Choroid plexus epithelial cell (primary cell): ENCODE data around the gene PPIC.

Source experiments
- DNase-seq: peaks from one replicate; pipeline ENCODE4 v3.0.0-alpha.2; 2010; ENCODE audit warnings: low read depth
- H3K4me3 ChIP-seq: 2 replicates; pipeline ENCODE4 v1.5.1; 2011; ENCODE audit warnings: low read depth, mild to moderate bottlenecking, control low read depth, low read length, moderate library complexity
- CTCF ChIP-seq: conservative IDR thresholded peaks from 2 replicates; pipeline ENCODE4 v1.5.1; 2011; ENCODE audit warnings: low read depth, mild to moderate bottlenecking, control low read depth, inconsistent platforms, low read length, moderate library complexity

The PPIC gene

GRCh38 chr5:122996091-122996490 is 40.4 kb downstream of the PPIC start:
- no peak for TF ChIP-seq CTCF
- no peak for DNase-seq
- no peak overlapping the region for H3K4me3 ChIP-seq

GRCh38 chr5:122985954-122986721 is 50.4 kb downstream of the PPIC start:
- no peak for DNase-seq
- TF ChIP-seq CTCF = no peak

GRCh38 chr5:122985006-122985700 is 51.4 kb downstream of the PPIC start:
- no peak for TF ChIP-seq CTCF
- H3K4me3 ChIP-seq = no peak overlapping the region
- no peak for DNase-seq

More at GRCh38 chr5:122985954-122986721, 50.4 kb downstream of the PPIC start:
- H3K4me3 ChIP-seq = no peak overlapping the region

GRCh38 chr5:122984425-122984824 is 52.1 kb downstream of the PPIC start:
- DNase-seq = no peak
- no peak overlapping the region for H3K4me3 ChIP-seq
- TF ChIP-seq CTCF = no peak

- H3K4me3 ChIP-seq = no peak overlapping the region
- DNase-seq = no peak
- no peak for TF ChIP-seq CTCF
These were observed 54.1 kb downstream of the PPIC start for GRCh38 chr5:122982376-122982775.

- TF ChIP-seq CTCF = no peak
- no peak for DNase-seq
- no peak overlapping the region for H3K4me3 ChIP-seq
These were observed 54.7 kb downstream of the PPIC start for GRCh38 chr5:122981846-122982245.
